ENCODE results near the gene WFIKKN2.

GRCh38 chr17:50833510-50834428 lies 1.6 kb upstream of the WFIKKN2 start:
- TF ChIP-seq CTCF (IDR thresholded peaks at IDR 0.05 in 4 of 5, conservative IDR thresholded peaks at IDR 0.05 in 1 of 5): no peak
- TF ChIP-seq POLR2A (IDR thresholded peaks at IDR 0.05): no peak
